ENCODE results near the gene PRDX2.

PRDX2 gene

GRCh38 chr19:12751635-12752034 lies 50.0 kb downstream of the PRDX2 start, which contains the start of gene BEST2:
Gene BEST2, plus strand, starts transcription at chr19:12751791. Its CDS starts 802 bp downstream, at chr19:12752593.
- DNase-seq: no peak

- DNase-seq: no peak
These were observed 50.7 kb downstream of the PRDX2 start for GRCh38 chr19:12750851-12751250.

GRCh38 chr19:12749938-12750521 lies 51.6 kb downstream of the PRDX2 start:
- DNase-seq: no peak

GRCh38 chr19:12748489-12748888 lies 53.1 kb downstream of the PRDX2 start:
- no peak for DNase-seq
